HG03097 (cell line): Measurements from ENCODE around the gene VIL1.

Source experiments
- ATAC-seq: cut with Tn5 transposase; IDR thresholded peaks from one replicate; pipeline ENCODE4 v1.9.1; 2021; ENCODE audit not compliant: unreplicated experiment, low FRiP score

VIL1 gene

DNA sequence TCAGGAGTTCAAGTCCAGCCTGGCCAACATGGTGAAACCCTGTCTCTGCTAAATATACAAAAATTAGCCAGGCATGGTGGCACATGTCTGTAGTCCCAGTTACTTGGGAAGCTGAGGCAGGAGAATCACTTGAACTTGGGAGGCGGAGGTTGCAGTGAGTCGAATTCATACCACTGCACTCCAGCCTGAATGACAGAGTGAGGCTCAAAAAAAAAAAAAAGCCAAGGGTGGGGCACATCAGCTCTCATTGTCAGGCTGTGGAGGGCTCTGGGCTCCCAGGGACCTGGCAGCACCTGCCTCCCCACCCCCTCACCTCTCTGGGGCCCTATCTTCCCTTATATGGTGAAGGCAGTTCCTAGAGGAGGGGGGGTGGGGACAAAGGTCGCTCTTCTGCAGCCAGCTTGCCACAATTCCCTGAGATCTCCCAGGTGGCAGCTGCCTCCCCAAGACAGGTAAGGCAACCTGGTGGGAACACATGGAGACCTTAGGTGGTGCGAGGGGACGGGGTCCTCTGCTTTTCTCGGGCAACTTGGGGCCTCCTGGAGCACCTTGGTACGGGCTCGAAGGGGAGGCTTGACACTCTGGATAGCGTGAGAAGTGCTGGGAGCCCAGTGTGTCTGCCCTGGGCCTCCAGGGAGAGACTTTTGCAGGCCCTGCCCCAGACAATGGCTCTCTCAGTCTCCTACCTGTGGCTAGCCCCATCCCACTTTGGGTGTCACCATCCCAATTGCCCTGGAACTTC is at the start of gene VIL1:
Gene VIL1 (plus strand): TSS at position 407 of the 742 bp plus-strand sequence. CDS start 4,656 bp downstream, outside the sequence.
- ATAC-seq: no peak

DNA sequence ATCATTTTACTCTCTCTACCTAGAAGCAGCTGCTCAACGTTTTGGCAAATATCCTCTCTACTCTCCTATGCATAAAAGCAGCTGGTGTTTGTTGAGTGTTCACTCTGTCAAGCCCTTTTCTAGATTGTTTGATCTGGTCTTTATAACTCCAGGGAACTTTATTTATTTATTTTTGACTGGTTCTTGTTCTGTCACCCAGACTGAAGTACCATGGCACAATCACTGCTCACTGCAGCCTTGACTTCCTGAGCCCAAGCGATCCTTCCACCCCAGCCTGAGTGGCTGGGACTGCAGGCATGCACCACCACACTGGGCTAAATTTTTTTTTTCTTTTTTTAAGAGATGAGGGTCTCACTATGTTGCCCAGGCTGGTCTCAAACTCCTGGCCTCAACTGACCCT is 49.6 kb upstream of the VIL1 start:
- ATAC-seq: no peak

DNA sequence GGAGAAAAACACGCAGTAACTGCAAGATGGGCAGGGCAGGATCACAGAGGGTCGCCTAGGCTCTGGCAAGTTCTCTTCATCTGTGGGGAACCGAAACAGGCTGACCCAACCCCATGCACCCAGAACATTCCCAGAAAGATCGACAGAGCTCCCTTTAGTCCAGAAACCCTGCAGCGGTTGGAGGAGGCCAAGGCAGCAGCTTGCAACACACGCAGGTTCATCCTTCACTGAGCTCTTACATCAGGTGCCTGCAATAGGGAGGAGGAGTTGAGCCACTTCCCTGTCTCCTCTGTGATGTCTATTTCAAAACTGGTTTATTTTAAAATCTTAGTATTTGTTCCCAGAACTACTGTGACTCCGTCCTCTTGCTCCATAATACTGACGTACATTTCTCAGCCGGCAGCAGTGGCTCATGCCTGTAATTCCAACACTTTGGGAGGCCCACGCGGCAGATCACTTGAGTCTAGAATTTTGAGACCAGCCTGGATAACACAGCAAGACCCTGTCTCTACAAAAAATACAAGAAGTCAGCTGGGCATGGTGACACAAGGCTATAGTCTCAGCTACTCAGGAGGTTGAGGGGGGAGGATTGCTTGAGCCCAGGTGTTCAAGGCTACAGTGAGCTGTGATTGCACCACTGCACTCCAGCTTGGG is 48.4 kb upstream of the VIL1 start:
- ATAC-seq: no peak

DNA sequence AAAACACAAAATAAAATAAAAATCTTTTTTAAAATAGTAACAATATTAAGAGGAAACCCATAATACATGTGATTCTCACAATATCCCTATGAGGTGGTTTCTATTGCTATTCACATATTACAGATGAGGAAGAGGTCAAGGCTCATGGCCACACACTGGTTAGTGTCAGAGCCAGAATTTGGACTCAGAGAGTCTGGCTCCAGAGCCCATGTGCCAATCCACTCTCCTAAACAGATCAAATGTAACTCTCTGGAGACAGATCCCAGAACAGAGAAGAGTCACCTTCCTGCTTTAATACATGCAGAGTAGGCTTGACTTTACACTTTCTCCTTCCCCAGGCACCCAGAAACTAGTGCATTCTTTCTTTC is 47.0 kb upstream of the VIL1 start:
- ATAC-seq: no peak

DNA sequence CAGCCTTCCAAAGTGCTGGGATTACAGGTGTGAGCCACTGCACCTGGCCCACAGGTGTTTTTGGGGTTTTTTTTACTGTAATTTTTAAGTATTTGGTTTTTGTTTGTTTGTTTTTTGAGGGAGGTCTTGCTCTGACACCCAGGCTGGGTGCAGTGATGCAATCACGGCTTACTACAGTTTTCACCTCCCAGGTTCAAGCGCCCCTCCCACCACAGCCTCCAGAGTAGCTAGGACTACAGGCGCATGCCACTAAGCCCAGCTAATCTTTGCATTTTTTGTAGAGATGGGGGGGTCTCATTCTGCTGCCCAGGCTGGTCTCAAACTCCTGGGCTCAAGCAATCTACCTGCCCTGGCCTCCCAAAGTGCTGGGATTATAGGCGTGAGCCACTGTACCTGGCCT is 44.1 kb upstream of the VIL1 start:
- no peak for ATAC-seq

DNA sequence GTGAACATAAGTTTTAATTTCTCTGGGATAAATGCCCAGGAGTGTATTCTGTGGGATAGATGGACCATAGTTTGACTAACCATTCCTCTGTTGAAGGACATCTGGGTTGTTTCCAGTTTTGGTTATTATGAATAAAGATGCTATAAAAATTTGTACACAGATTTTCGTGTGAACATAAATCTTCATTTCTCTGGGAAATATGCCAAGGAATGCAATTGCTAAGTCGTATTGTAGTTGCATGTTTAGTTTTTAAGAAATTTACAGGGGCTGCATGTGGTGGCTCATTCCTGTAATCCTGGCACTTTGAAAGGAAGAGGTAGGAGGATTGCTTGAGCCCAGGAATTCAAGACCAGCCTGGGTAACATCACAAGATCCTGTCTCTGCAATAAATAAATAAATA is 43.7 kb upstream of the VIL1 start:
- no peak for ATAC-seq

DNA sequence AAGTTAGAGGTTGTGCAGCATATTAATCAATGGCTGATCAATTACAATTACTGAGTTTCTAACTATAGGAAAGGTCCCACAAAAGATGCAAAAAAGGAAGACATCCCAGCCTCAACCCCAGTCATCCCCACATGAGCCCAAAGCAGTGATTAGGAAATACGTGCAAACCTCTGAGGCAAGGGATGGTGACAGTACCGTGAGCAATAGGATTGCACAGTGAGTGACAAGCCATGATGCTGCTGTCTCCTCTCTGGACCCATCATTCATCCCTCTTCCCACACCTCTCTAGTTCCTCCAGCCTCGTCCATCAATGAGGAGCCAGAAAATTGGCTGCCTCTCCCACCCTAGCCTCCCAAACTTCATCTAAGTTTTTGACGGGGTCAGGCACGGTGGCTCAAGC is 40.9 kb upstream of the VIL1 start:
- no peak for ATAC-seq

DNA sequence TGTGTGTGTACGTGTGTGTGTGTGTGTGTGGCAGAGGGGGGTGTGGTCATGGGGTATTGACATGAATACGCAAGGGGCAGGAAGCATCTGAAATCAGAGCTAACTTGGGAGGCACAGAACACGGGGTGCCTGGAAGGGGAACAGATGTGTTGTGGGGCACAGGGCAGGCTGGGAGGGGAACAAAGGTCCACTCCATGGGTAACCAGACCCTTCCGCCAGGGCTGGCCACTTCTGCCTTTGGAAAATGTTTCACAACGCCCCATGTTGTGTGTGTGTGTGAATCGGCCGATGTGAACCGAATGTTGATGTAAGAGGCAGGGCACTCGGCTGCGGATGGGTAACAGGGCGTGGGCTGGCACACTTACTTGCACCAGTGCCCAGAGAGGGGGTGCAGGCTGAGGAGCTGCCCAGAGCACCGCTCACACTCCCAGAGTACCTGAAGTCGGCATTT is 37.0 kb upstream of the VIL1 start, which contains the start of gene SLC11A1:
Gene SLC11A1 (plus strand): TSS at position 358 of the 451 bp plus-strand sequence. CDS start 96 bp downstream, outside the sequence.
- no peak for ATAC-seq

DNA sequence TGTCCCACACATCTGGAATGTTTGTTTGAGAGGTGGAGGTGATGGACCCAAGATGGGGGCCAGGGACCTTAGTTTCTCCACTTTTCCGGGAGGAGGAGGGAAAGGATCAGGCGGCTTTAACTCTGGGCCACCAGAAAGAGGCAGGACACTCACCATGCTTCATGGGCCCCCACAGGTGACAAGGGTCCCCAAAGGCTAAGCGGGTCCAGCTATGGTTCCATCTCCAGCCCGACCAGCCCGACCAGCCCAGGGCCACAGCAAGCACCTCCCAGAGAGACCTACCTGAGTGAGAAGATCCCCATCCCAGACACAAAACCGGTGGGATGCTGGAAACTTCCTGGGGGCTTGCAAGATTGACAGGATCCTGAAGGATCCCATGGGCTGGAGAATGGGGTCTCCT is 36.1 kb upstream of the VIL1 start:
- no peak for ATAC-seq

DNA sequence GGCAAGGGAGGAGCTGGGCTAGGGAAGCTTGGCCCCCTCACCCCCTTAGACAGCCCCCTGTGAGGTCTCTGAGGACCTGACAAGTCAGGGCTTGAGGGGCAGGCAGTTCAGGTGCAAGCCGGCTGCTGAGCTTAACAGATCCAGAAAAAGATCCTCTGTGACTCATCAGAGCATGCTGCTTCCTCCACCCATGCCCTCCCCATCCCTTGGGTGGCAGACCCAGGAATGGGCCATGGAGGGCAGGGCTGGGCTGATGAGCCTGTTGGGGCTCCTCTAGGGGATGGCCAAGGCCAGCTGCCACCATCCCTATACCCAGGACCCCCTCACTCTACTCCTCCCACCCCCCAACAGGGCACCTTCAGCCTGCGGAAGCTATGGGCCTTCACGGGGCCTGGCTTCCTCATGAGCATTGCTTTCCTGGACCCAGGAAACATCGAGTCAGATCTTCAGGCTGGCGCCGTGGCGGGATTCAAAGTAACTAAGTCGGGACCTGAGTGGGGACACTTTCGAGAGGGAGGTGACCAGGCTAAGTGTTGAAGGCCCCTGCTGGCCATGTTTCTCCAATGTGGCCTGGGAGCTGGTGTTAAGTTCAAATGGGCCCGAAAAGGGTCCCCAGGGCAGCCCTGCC is 34.9 kb upstream of the VIL1 start:
- no peak for ATAC-seq

DNA sequence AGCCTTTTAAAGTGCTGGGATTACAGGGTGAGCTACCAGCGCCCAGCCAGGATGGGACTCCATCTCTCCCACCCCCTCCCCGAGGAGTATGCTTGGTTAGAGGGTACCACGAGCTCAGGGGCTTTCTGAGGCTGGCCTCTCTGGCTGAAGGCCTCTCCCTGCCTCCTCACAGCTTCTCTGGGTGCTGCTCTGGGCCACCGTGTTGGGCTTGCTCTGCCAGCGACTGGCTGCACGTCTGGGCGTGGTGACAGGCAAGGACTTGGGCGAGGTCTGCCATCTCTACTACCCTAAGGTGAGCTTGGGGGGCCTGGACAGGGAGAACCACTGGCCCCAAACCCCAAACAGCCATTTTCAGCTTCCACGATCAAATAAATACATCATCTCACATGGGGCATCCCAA is 33.9 kb upstream of the VIL1 start:
- ATAC-seq: no peak

DNA sequence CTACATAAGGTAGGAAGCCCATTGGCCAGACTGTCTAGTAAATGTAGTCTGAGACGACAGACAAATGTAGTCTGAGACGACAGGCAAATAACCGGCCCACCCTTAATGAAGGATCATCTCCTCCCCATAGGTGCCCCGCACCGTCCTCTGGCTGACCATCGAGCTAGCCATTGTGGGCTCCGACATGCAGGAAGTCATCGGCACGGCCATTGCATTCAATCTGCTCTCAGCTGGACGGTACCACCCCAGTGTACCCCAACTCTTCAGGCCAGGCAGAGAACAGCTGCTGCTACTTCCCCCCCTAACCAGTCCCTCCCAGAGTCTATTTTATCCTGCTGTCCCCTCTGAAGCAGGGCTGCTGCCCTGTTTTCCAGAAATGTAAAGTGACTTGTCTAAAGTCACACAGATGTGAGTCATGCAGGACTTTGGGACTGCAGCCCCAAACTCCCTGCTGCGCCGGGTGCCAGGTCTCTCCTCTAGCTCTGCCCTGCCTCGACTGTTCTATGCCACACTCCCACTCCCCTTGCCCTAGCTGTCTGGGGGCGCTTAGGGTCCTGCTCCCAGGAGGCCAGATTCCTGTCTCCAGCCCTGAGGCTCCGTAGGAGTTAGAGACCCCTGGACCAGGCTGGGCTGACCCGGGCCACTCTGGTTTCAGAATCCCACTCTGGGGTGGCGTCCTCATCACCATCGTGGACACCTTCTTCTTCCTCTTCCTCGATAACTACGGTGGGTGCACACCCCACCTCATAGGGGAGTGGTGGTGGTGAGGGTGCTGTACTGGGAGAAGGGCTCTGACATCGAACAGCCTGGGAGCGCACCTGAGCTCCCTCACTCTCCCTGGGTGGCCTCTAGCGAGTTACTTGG is 32.2 kb upstream of the VIL1 start:
- ATAC-seq: no peak

DNA sequence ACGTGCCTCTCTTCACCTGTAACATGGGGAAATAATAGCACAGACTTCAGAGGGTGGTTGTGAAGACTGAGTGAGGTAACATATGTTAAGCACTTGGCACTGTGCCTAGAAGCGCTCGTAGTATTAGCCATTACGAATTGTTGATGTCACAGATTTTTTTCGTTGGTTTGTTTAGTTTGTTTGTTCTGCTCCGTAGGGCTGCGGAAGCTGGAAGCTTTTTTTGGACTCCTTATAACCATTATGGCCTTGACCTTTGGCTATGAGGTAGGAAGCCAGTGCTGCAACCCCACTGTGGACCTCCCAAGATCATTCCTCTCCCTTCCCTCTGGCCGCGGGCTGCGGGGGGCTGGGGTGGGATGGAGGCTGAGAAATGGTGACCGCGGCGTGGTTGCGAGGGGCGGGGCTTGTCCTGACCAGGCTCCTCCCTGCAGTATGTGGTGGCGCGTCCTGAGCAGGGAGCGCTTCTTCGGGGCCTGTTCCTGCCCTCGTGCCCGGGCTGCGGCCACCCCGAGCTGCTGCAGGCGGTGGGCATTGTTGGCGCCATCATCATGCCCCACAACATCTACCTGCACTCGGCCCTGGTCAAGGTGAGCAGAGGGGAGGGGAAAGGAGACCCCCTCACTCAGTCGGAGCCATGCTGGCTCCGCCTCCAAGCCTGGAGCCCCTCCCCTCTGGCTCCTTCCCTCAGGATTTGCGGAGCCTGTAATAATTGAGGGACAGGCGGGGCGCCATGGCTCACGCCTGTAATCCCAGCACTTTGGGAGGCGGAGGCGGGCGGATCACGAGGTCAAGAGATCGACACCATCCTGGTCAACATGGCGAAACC is 31.3 kb upstream of the VIL1 start:
- ATAC-seq: no peak

DNA sequence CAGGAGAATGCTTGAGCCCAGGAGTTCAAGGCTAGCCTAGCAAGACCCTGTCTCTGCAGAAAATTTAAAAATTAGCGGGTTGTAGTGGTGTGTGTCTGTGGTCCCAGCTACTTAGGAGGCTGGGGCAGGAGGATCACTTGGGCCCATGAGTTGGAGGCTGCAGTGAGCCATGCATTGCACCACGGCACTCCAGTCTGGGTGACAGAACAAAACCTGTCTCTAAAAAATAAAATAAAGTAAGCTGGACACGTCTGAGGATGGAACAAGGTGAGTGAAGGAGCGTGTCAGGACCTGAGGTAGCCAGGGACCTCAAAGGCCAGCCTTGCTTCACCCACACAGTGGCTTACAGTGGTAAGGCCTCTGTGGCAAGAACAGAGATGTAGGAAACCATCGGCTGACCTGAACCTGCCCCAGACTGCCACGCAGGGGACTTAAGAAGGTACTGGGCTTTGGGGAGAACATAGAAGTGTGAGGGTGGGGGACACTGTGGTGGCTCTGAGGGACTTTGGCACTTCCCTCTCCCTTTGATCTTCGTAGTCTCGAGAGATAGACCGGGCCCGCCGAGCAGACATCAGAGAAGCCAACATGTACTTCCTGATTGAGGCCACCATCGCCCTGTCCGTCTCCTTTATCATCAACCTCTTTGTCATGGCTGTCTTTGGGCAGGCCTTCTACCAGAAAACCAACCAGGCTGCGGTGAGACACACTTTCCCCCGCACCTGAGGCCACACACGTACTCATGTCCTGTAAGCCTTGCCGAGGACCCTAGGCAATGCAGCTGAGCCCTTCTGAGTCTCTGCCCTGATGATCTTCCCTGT is 29.4 kb upstream of the VIL1 start:
- ATAC-seq: no peak

DNA sequence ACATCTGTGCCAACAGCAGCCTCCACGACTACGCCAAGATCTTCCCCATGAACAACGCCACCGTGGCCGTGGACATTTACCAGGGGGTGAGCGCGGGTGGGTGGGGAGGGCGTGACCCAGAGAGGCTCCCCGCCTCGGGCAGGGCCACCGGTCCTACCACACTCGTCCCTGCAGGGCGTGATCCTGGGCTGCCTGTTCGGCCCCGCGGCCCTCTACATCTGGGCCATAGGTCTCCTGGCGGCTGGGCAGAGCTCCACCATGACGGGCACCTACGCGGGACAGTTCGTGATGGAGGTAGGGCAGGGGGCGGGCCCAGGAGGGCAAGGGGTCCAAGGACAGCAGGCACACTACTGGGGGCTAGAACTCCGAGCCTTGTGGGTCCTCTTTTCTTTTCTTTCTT is 27.7 kb upstream of the VIL1 start:
- no peak for ATAC-seq

DNA sequence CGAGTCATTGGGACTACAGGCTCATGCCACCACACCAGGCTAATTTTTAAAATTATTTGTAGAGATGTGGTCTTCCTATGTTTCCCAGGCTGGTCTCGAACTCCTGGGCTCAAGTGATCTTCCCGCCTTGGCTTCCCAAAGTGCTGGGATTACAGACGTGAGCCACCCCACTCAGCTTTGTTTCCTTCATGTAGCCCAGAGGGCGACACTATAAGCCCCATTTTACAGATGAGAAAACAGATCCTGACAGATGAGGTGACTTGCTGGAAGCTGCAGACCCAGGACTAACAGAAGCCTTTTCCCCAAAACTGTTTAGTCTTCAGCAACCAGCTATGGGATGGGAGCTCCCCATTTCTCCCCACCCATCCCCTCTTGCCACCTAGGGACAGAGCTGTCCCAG is 26.5 kb upstream of the VIL1 start:
- ATAC-seq: no peak

DNA sequence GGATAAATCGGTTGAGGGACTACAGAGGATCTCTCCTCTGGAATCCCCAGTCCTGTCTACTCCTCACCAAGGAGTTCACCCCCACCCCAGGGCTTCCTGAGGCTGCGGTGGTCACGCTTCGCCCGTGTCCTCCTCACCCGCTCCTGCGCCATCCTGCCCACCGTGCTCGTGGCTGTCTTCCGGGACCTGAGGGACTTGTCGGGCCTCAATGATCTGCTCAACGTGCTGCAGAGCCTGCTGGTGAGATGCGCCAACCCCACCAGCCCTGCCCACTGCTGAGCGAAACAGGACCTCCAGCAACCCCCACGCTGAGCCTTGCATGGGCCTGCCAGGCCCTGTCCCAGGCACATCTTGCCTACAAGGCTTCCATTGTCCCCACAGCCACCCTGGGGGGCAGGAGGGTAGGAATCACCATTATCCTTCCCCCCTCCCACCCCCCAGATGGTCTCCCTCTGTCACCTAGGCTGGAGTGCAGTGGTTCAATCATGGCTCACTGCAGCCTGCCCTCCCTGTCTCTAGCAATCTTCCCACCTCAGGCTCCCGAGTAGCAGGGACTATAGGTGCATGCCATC is 25.9 kb upstream of the VIL1 start:
- no peak for ATAC-seq

DNA sequence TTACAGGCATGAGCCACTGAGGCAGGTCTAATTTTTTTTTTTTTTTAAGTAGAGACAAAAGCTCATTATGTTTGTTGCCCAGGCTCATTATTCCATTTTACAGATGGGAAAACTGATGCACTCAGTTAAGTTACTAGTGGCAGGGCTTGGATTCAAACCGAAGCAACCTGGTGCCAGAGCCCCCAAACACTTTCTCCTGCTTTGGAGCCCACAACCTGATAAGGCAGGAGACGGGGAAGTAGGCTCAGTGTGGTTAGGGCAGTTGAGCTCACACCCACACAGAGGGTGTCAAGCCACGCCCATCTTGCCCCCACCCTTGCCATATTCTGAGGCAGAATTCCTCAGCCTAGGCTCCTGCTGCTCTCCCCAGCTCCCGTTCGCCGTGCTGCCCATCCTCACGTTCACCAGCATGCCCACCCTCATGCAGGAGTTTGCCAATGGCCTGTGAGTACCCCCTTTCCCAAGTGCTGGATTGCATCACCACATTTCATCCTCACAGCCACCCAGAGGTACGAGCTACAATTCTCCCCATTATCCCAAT is 25.1 kb upstream of the VIL1 start:
- ATAC-seq: no peak
